Measurements from ENCODE around the gene BEND3. TPM values are rescaled to one million over a fixed set of nuclear protein-coding genes. Genes with fewer than 3 reads are reported as not detected.
"Not testable (repeated sequence)": the region's sequence is repeated elsewhere in the genome, so short reads cannot be mapped to it uniquely, and the experiment has no call there.

Gene BEND3
- total RNA-seq, 1 experiment from 2014 or later, result 2.2 TPM

DNA sequence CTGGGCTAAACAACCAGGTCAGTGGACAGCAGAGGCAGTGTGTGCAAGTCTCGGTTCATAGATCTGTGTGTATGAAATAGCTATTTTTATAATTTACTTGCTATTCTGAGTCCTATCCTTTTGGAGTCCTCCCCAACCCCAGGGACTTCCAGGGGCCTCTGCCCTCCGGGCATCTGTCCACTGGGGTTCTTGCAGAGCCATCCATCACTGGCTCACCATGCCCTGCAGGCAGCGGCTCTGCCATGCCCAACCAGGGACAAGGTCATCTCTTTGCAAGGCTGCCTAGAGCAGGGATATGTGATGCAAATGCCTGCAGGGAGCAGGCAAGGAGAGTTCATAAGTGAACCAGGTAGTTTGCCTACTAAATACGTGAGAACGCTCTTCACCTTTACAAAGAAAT lies 10.5 kb upstream of the BEND3 start:
- H3K36me3 ChIP-seq, result no peaks in the 10 kb centered on the region
- no peak for DNase-seq
- H3K4me3 ChIP-seq, result no peak overlapping the region

DNA sequence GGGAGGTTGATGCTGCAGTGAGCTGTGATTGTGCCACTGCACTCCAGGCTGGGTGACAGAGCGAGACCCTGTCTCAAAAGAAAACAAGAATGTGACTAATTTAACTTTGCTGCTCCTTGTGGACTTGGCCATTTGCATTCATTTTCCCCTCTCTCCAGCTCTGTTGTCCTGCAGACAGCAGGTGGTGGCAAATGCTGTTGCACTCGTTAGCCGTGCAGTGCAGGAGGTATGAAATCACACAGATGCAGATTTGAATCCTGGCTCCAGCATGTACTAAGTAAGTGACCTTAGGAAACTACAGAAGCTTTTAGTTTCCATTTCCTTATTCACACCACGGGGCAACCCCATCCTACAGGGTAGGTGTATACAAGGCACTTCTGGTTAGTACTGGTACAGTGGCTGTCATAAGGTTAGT lies 9.6 kb upstream of the BEND3 start:
- Histone ChIP-seq H3K9me3 (no peaks in the 10 kb centered on the region), H3K4me3 (no peak overlapping the region), H3K36me3 (no peaks in the 10 kb centered on the region), H3K27me3 (no peaks in the 10 kb centered on the region)
- no peak for DNase-seq

More for the DNA sequence above, 10.5 kb upstream of the BEND3 start:
- Histone ChIP-seq H3K9me3 (no peaks in the 10 kb centered on the region), H3K27me3 (no peaks in the 10 kb centered on the region)

GRCh38 chr6:107123501-107123900 lies 8.2 kb upstream of the BEND3 start:
- no peaks in the 10 kb centered on the region for H3K9me3 ChIP-seq
- H3K4me3 ChIP-seq, result no peak overlapping the region
- no peaks in the 10 kb centered on the region for H3K36me3 ChIP-seq
- DNase-seq, result no peak
- H3K27me3 ChIP-seq, result no peaks in the 10 kb centered on the region

- DNase-seq, result no peak
- H3K27me3 ChIP-seq, result no peaks in the 10 kb centered on the region
- no peaks in the 10 kb centered on the region for H3K9me3 ChIP-seq
- no peak overlapping the region for H3K4me3 ChIP-seq
- H3K36me3 ChIP-seq, result no peaks in the 10 kb centered on the region
These were observed 7.4 kb upstream of the BEND3 start for GRCh38 chr6:107122748-107123147.

- no peak overlapping the region for H3K4me3 ChIP-seq
- H3K36me3 ChIP-seq, result no peaks in the 10 kb centered on the region
- H3K9me3 ChIP-seq, result no peaks in the 10 kb centered on the region
- DNase-seq, result no peak
- no peaks in the 10 kb centered on the region; the same call in 1 of the 2 replicates for H3K27me3 ChIP-seq
These were observed 6.7 kb upstream of the BEND3 start for GRCh38 chr6:107121964-107122495.

DNA sequence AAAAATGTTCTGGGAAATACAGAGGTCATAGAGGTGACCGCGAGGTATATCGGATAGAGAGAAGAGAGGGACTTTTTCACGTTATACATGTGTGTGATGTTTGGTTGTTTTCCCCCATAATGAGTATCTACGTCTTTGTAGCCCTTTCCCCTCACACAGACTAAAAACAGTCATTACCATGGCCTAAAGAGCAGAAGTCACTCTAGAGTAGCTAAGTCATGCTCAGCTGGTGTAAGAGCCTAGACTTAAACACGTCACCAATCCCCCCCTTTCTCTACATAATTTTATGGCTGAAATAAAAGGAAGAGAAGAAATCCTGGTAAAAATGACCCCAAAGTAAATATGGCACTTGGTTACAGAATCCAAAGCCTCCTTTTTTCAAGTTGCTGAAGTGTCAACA lies 6.0 kb upstream of the BEND3 start:
- Histone ChIP-seq H3K36me3 (no peaks in the 10 kb centered on the region), H3K9me3 (no peaks in the 10 kb centered on the region), H3K4me3 (no peak overlapping the region)

GRCh38 chr6:107120404-107120803 lies 5.1 kb upstream of the BEND3 start:
- Histone ChIP-seq H3K4me3 (no peak overlapping the region), H3K36me3 (no peaks in the 10 kb centered on the region), H3K9me3 (no peaks in the 10 kb centered on the region), H3K27me3 (peaks cover 4% of the 10 kb centered on the region; the same call in 1 of the 2 replicates)
- no peak for DNase-seq

More for the DNA sequence above, 6.0 kb upstream of the BEND3 start:
- DNase-seq, result no peak
- peaks cover 1% of the 10 kb centered on the region; the same call in 1 of the 2 replicates for H3K27me3 ChIP-seq

DNA sequence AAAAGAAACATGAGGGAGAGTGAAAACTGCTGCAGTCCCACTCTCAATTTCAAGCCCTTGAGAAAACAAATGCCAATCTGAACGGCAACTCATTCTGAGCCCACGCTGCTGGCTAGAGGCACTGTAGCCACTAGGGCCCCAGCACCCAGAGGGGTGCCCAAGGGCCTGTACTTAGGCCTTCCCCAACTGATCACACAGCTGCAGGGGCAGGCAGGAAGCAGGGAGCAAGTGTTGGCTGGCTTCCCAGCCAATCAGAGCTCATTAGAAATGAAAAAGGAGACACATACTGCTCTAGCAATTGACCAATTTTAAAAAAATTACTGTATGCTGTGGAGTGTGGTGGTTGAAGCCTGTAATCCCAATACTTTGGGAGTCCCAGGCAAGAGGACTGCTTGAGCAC lies 3.7 kb upstream of the BEND3 start:
- Histone ChIP-seq H3K27me3 (peaks cover 4% of the 10 kb centered on the region; the same call in 1 of the 2 replicates), H3K9me3 (no peaks in the 10 kb centered on the region), H3K36me3 (no peaks in the 10 kb centered on the region; the same call in 1 of the 2 replicates), H3K4me3 (no peak overlapping the region)
- DNase-seq, result no peak

- not testable (repeated sequence) for H3K36me3 ChIP-seq, H3K9me3 ChIP-seq, H3K4me3 ChIP-seq, DNase-seq, H3K27me3 ChIP-seq
These were observed 3.2 kb upstream of the BEND3 start for GRCh38 chr6:107118540-107118939.

DNA sequence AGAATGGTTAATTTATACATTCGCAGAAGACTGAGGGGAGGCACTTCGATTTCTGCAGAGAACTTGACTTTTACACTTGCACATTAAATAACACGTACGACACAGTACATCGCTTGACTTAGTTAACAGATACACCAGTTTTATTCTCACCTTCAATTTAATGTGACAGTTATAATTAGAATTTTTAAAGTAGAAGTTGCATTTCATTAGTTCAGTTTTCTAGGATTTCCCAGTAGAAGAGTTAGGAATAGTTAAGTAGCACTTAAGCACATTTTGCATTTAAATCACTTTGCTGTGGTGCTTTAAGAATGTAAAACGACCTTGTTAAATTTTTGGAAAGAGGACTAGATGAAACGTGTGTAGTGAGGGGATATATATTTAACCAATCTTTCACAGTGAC lies 1.6 kb upstream of the BEND3 start:
- Histone ChIP-seq H3K4me3 (no peak overlapping the region), H3K36me3 (no peaks in the 10 kb centered on the region; the same call in 1 of the 2 replicates), H3K9me3 (no peaks in the 10 kb centered on the region), H3K27me3 (peaks cover 4% of the 10 kb centered on the region; the same call in 1 of the 2 replicates)
- no peak for DNase-seq

DNA sequence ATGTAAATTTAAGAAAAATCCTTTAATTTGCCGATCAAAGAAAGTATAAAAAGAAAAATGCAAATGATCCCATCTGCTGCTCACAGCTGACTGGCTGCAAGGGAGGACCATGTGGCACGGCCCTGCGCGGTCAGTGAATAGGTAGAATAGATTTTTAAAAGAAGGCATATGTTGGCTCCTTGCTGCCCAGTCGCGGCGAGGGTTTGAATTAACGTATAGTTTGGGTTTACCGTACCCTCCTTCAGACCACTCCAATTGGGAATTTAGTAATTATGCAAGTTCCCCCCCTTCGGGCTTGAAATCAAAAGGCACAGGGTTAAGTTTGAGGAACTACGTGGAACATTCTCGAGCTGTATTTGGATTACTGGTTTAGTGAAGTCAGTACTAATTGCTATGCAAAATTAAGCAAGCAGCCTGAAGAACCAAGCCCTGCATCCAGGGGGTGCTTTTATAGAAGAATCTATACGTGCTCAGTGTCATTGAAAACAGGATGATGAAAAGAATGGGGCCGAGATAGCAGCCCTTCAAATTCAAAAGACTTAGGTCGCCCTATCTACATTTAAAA lies 1.1 kb upstream of the BEND3 start:
- Histone ChIP-seq H3K9me3 (no peaks in the 10 kb centered on the region), H3K27me3 (peaks cover 4% of the 10 kb centered on the region; the same call in 1 of the 2 replicates), H3K4me3 (peak overlapping the region; percentile 61), H3K36me3 (no peaks in the 10 kb centered on the region; the same call in 1 of the 2 replicates)
- peak; percentile 9 for DNase-seq

DNA sequence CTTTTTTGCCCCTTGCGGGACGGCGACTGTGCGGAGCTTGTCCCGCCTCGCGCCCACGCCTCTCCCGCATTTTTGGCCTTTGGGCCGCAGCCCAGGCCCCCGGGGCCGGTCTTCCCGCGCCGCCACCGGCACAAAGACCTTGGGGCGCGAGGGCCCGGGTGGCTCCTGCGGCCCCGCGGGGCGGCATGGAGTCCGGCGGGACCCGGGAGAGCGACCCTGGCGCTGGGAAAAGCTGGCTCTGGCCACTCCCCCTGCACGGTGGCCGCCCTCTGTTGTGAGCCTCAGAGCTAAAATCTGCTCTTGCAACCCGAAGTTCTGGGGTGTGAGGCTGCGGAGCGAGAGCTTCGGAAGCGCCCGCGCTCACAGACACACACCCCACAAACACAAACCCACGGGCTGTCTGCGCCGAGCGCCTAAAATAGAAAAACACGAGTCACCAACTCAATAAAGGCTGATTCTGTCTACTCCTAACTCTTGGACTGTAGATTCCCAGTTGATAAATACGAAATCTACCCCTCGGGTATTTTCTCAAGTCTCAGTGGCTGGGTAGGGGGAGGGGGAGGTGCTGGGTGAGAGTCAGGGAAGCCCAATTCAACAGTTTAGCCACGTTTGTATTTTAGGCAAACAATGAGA lies 496 bp upstream of the BEND3 start:
- H3K27me3 ChIP-seq, result peaks cover 4% of the 10 kb centered on the region; the same call in 1 of the 2 replicates
- H3K4me3 ChIP-seq, result peak overlapping the region; percentile 61
- DNase-seq, result peak; percentile 63
- H3K9me3 ChIP-seq, result no peaks in the 10 kb centered on the region
- no peaks in the 10 kb centered on the region; the same call in 1 of the 2 replicates for H3K36me3 ChIP-seq

GRCh38 chr6:107114213-107114925 lies 946 bp downstream of the BEND3 start:
- Histone ChIP-seq H3K27me3 (peaks cover 4% of the 10 kb centered on the region; the same call in 1 of the 2 replicates), H3K36me3 (no peaks in the 10 kb centered on the region; the same call in 1 of the 2 replicates), H3K4me3 (peak overlapping the region; percentile 55), H3K9me3 (no peaks in the 10 kb centered on the region)
- DNase-seq, result peak; percentile 87

GRCh38 chr6:107110200-107110599 lies 5.1 kb downstream of the BEND3 start:
- no peaks in the 10 kb centered on the region; the same call in 1 of the 2 replicates for H3K36me3 ChIP-seq
- H3K9me3 ChIP-seq, result no peaks in the 10 kb centered on the region
- no peaks in the 10 kb centered on the region for H3K27me3 ChIP-seq
- DNase-seq, result no peak
- H3K4me3 ChIP-seq, result no peak overlapping the region

DNA sequence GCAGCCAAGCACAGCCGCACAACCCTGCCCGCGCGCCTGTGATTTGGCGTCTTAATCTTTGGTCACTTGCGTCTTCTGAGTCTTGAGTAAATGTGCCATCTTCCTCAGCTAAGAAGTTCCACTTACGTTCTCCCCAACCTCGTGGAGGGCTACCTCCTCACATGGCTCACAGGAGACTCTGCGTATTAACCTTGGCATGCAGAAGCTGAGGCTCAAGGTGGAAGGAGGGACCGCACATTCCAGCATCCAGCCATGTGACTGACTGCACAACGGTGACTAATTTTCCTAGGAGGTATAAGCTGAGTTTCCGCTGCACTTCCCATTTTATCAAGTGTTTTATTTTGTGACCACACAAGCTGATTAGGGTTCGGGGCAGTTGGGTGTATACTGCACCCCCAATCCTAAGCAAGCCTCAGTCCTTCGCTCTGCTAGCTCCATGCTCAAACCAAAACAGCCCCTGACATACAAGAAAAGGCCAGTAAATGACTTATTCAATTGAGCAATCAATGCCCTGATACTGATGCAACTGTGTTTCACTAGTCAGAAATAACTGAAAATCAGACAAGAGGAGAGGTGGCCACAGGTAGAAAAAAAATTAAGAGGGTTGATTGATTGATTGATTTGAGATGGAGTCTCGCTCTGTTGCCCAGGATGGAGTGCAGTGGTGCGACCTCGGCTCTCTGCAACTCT lies 7.0 kb downstream of the BEND3 start:
- H3K36me3 ChIP-seq, result no peaks in the 10 kb centered on the region
- no peaks in the 10 kb centered on the region for H3K27me3 ChIP-seq
- no peaks in the 10 kb centered on the region for H3K9me3 ChIP-seq
- no peak for DNase-seq
- H3K4me3 ChIP-seq, result no peak overlapping the region

GRCh38 chr6:107107791-107108190 lies 7.5 kb downstream of the BEND3 start:
- no peak for DNase-seq
- Histone ChIP-seq H3K9me3 (no peaks in the 10 kb centered on the region), H3K36me3 (no peaks in the 10 kb centered on the region), H3K27me3 (no peaks in the 10 kb centered on the region), H3K4me3 (no peak overlapping the region)

- H3K4me3 ChIP-seq, result no peak overlapping the region
- H3K27me3 ChIP-seq, result no peaks in the 10 kb centered on the region
- H3K36me3 ChIP-seq, result no peaks in the 10 kb centered on the region
- DNase-seq, result no peak
- H3K9me3 ChIP-seq, result no peaks in the 10 kb centered on the region
These were observed 9.2 kb downstream of the BEND3 start for GRCh38 chr6:107106165-107106564.

Measured in MG63 (cell line).